Endodermal cell (in vitro differentiated cells): ENCODE data around the gene ZNF667. TPM values are rescaled to one million over a fixed set of nuclear protein-coding genes. Genes with fewer than 3 reads are reported as not detected.
A peak's percentile ranks its signal among the peaks of the same experiment; 100 is the strongest.

ENCODE experiments used
- DNase-seq: peaks from one replicate; pipeline ENCODE4 v3.0.0-alpha.2; 2017
- H3K27ac ChIP-seq: 2 replicates; pipeline ENCODE4 v1.5.1; 2013; ENCODE audit warnings: mild to moderate bottlenecking, low read depth, low read length, moderate library complexity
- H3K27me3 ChIP-seq: 2 replicates; pipeline ENCODE4 v1.6.1; 2013; ENCODE audit warnings: mild to moderate bottlenecking, low read length, moderate library complexity; ENCODE audit not compliant: insufficient read depth, control insufficient read depth, poor library complexity, severe bottlenecking
- H3K36me3 ChIP-seq: 2 replicates; pipeline ENCODE4 v1.7.0; 2013; ENCODE audit warnings: mild to moderate bottlenecking, low read length, moderate library complexity; ENCODE audit not compliant: control insufficient read depth, insufficient read depth
- H3K4me1 ChIP-seq: one replicate; pipeline ENCODE4 v1.7.0; 2013; ENCODE audit warnings: low read length; ENCODE audit not compliant: control insufficient read depth, insufficient read depth
- H3K4me3 ChIP-seq: 2 replicates; pipeline ENCODE4 v1.5.1; 2013; ENCODE audit warnings: mild to moderate bottlenecking, low read length, moderate library complexity
- H3K9ac ChIP-seq: 2 replicates; pipeline ENCODE4 v1.6.1; 2013; ENCODE audit warnings: mild to moderate bottlenecking, low read length, moderate library complexity; ENCODE audit not compliant: poor library complexity, severe bottlenecking; ENCODE audit errors: extremely low read depth
- H3K9me3 ChIP-seq: 2 replicates; pipeline ENCODE4 v1.6.1; 2013; ENCODE audit warnings: mild to moderate bottlenecking, low read length, moderate library complexity; ENCODE audit not compliant: control insufficient read depth
- H3K27ac Mint-ChIP-seq: 2 replicates; pipeline ENCODE4 v1.8.0; 2020; ENCODE audit warnings: mixed read lengths
- H3K27me3 Mint-ChIP-seq: 2 replicates; pipeline ENCODE4 v1.8.0; 2021; ENCODE audit warnings: mild to moderate bottlenecking, mixed read lengths; ENCODE audit not compliant: insufficient read depth
- H3K36me3 Mint-ChIP-seq: 2 replicates; pipeline ENCODE4 v1.8.0; 2020; ENCODE audit warnings: low read depth, mixed read lengths
- H3K4me1 Mint-ChIP-seq: 2 replicates; pipeline ENCODE4 v1.8.0; 2020; ENCODE audit warnings: mixed read lengths
- H3K4me3 Mint-ChIP-seq: 2 replicates; pipeline ENCODE4 v1.8.0; 2020; ENCODE audit warnings: mild to moderate bottlenecking, moderate library complexity, mixed read lengths
- H3K9me3 Mint-ChIP-seq: 2 replicates; pipeline ENCODE4 v1.8.0; 2020; ENCODE audit warnings: mild to moderate bottlenecking, mixed read lengths
- WGBS, 2 experiments: methylation state at CpG; one replicate each; pipeline versions ENCODE4 v1.1.5 to v1.1.7; 2013; ENCODE audit warnings: missing lambda C conversion rate in 2 of 2, mixed read lengths in 1 of 2; ENCODE audit not compliant: insufficient coverage in 1 of 2, insufficient read length in 1 of 2; 5-methylcytosine and 5-hydroxymethylcytosine counted together
- total RNA-seq, 2 donors: library from RNA; stranded (reverse); fragmentation: NEBNext Ultra II Directional in 1 of 2; extraction: Animal tissue kit (Norgen Biotek cat#: 25700) in 1 of 2; gene quantifications; 2 replicates in 1 of 2; 3 replicates in 1 of 2; pipeline ENCODE4 v1.2.1, GENCODE V29; 2021
- TF ChIP-seq, protein P1 (sequence below): fragments of 200-600 bp; sonication (generic); conservative IDR thresholded peaks from 2 replicates; pipeline ENCODE4 v1.5.0; 2021; ENCODE audit warnings: antibody characterized with exemption, mild to moderate bottlenecking

The ZNF667 gene
- total RNA-seq, 2 donors from 2014 or later = 0.07 to 10.7 TPM

DNA sequence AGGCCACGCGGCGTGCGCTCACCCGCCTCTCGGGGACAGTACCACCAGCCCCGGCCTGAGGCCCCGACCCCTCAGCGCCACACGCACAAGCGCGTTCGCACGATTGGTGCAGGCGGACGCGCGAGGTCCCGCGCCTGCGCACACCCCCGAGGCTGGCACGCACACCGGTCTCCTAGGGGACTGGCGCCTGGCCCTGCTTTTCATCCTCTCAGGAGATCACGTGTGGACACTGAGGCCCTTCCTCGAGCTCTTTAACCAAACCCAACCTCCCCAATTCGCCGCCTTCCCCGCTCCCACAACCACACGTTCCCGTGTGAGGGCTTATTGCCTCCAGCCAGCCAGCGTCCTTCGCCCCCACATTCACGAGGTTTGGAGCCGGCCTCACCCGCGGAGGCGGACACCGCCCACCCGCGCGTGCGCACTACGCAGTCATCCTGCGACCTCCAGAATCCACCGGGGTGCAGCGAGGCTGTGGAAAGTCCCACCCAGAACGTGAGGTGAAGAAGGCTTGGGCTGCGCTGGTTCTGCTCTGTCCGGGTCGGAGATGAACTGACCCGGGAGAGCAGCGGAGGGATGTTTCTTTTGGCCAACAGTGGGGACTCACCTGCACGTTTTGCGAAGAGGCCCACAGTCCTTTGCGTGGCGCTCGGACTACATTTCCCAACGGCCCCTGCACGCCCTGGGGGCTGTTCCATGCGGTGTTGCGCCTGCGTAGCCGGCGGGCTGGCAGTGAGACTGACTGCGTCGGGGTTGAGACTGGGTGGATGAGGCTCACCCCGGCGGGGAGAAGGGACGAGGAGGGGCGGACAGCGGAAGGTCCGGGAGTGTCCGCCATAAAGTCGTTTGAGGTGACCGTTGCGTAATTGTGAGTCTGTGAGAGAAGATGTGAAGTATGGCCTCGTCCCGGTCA is 539 bp upstream of the ZNF667 start:
- peak overlapping the region; percentile 86 for H3K4me3 ChIP-seq
- H3K27me3 ChIP-seq = no peaks in the 10 kb centered on the region
- peaks cover 5% of the 10 kb centered on the region for H3K36me3 Mint-ChIP-seq
- H3K27me3 Mint-ChIP-seq = no peaks in the 10 kb centered on the region
- H3K27ac Mint-ChIP-seq = no peak overlapping the region
- TF ChIP-seq, protein P1, sequence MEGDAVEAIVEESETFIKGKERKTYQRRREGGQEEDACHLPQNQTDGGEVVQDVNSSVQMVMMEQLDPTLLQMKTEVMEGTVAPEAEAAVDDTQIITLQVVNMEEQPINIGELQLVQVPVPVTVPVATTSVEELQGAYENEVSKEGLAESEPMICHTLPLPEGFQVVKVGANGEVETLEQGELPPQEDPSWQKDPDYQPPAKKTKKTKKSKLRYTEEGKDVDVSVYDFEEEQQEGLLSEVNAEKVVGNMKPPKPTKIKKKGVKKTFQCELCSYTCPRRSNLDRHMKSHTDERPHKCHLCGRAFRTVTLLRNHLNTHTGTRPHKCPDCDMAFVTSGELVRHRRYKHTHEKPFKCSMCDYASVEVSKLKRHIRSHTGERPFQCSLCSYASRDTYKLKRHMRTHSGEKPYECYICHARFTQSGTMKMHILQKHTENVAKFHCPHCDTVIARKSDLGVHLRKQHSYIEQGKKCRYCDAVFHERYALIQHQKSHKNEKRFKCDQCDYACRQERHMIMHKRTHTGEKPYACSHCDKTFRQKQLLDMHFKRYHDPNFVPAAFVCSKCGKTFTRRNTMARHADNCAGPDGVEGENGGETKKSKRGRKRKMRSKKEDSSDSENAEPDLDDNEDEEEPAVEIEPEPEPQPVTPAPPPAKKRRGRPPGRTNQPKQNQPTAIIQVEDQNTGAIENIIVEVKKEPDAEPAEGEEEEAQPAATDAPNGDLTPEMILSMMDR = no peak
- WGBS, 2 experiments = 28 to 44% methylated on average over 32 to 80 of the region's 80 CpGs
- H3K9me3 ChIP-seq = peaks cover 57% of the 10 kb centered on the region
- H3K27ac ChIP-seq = peak overlapping the region; percentile 61
- no peaks in the 10 kb centered on the region for H3K36me3 ChIP-seq
- peak overlapping the region; percentile 15 for H3K9ac ChIP-seq
- H3K9me3 Mint-ChIP-seq = peaks cover 97% of the 10 kb centered on the region
- H3K4me1 Mint-ChIP-seq = no peaks in the 10 kb centered on the region
- no peak overlapping the region for H3K4me3 Mint-ChIP-seq
- no peaks in the 10 kb centered on the region for H3K4me1 ChIP-seq
- peak; percentile 93 for DNase-seq

DNA sequence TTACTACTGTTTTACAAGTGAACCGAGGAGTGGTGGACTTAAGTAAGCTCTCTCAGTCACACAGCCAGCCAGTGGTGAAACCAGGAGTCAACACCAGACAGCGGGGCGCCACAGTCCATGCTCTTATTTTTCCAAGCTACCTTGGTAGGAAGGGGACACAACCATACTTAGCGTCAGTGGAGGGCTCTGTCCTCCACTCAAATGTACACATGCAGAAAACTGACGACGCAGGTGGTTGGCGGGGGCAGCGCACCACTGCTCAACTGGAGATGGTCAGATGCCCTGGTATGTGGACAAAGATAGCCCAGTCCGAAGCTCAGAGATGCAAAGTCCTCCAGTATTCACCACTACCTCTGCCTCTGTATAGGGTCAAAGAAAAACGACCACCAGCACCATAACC is 1.1 kb downstream of the ZNF667 start:
- Mint-ChIP-seq H3K27ac (no peak overlapping the region), H3K36me3 (peaks cover 5% of the 10 kb centered on the region), H3K27me3 (no peaks in the 10 kb centered on the region), H3K9me3 (peaks cover 97% of the 10 kb centered on the region), H3K4me3 (no peak overlapping the region), H3K4me1 (no peaks in the 10 kb centered on the region)
- DNase-seq = no peak
- no peaks in the 10 kb centered on the region for H3K27me3 ChIP-seq
- H3K9me3 ChIP-seq = peaks cover 51% of the 10 kb centered on the region
- H3K9ac ChIP-seq = no peak overlapping the region
- H3K27ac ChIP-seq = no peak overlapping the region
- no peak overlapping the region for H3K4me3 ChIP-seq
- H3K4me1 ChIP-seq = no peaks in the 10 kb centered on the region
- 86 to 96% methylated on average over 9 to 10 of the region's 10 CpGs for WGBS, 2 experiments
- H3K36me3 ChIP-seq = no peaks in the 10 kb centered on the region
- TF ChIP-seq, protein P1 = no peak

DNA sequence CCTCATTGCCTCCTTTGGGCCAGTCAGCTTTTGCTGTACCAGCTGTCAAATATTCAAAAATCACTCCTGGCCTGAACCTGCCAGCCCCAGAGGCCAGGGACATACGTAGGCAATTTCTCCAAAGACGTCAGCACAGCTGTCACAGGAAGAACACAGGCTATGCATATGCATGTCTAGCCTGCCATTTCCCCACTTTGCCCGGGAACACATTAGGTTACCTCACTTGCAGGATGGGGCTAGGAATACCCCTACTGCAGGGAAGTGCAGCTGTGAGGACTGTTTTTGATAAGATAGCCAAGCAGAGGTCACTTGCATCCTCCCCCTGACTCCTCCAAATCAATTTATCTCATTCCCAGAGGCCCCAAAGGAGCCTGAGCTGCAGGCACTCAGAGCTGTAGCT is 2.8 kb downstream of the ZNF667 start:
- Histone ChIP-seq H3K36me3 (no peaks in the 10 kb centered on the region), H3K4me3 (no peak overlapping the region), H3K9ac (no peak overlapping the region), H3K27me3 (no peaks in the 10 kb centered on the region), H3K4me1 (no peaks in the 10 kb centered on the region), H3K9me3 (peaks cover 48% of the 10 kb centered on the region), H3K27ac (no peak overlapping the region)
- Mint-ChIP-seq H3K4me3 (no peak overlapping the region), H3K4me1 (no peaks in the 10 kb centered on the region), H3K36me3 (peaks cover 5% of the 10 kb centered on the region), H3K27me3 (no peaks in the 10 kb centered on the region), H3K27ac (no peak overlapping the region), H3K9me3 (peaks cover 98% of the 10 kb centered on the region)
- TF ChIP-seq, protein P1 = no peak
- 84 to 86% methylated on average over 3 of the region's 3 CpGs for WGBS, 2 experiments
- no peak for DNase-seq
